Fibroblast of the conjunctiva (primary cell): ENCODE measurements around the gene MRPS2.
"Not testable (repeated sequence)": the region's sequence is repeated elsewhere in the genome, so short reads cannot be mapped to it uniquely, and the experiment has no call there.

Experiments used
- DNase-seq: peaks from one replicate; pipeline ENCODE4 v3.0.0-alpha.2; 2010; ENCODE audit warnings: low read depth

MRPS2 gene

DNA sequence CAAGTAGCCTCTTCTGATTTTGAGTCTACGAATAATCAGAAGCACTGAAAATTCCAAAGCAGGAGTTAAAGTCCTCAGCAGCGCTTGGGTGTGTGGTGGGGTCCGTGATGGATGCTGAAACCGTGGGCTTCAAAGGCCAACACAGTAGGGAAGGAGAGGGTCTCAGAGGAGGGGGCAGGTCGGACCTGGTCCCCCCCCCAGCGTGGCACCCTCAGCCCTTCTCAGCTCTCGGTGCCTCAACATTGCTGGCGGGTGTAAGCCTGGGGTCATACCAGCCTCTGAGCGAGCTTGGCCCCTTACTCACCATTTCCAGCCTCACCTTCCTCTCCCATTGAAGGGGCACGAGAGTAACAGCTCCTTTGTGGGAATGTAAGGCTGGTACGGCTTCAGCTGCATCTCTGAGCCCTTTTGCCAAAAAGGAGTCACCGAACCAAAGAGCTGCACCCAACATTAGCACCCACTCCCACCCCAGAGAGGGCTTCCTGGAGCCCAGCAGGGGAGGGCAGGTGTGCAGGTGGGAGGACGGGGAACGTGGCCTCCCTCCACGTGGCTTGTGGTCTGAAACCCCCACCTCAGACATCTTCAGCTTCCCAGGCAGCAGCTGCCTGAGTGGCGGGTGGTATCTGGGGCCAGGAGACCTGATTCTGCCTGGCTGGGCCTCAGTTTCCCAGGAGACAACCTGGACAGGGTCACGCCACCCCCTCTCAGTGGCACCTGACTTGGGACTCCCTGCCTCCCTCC is 14.0 kb downstream of the MRPS2 start:
- DNase-seq: no peak

- no peak for DNase-seq
Measured at GRCh38 chr9:135515083-135515951, 14.8 kb downstream of the MRPS2 start.

GRCh38 chr9:135516132-135516860 is 15.8 kb downstream of the MRPS2 start:
- DNase-seq: no peak

- no peak for DNase-seq
Measured at GRCh38 chr9:135517407-135517822, 16.9 kb downstream of the MRPS2 start.

- no peak for DNase-seq
Measured at GRCh38 chr9:135519179-135519971, 18.9 kb downstream of the MRPS2 start.

GRCh38 chr9:135520916-135521607 is 20.6 kb downstream of the MRPS2 start, which contains the start of gene LCN1:
Gene LCN1 (plus strand): TSS chr9:135521440. CDS start chr9:135521498, 58 bp downstream.
- no peak for DNase-seq

DNA sequence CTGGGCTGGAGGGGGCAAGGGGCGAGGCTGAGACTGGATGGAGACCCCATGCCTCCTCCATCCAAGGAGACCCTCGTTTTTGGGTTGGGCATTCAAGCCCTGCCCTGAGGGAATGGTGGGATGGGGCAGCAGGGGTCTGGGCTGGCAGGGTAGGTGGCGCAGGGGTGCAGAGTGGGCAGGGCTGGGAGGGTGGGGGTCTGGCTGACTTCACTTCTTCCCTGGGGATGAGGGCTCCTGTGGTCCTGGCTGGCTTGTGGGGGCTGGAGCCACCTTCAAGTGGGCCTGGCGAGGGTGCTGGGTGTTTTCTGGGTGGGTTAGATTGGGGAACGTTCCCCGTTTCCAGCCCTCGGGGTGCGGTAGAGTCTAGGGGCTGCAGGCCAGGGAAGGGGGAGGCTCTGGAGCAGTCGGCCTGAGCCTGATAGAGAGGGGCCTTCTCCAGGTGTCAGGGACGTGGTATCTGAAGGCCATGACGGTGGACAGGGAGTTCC is 21.2 kb downstream of the MRPS2 start:
- no peak for DNase-seq

DNA sequence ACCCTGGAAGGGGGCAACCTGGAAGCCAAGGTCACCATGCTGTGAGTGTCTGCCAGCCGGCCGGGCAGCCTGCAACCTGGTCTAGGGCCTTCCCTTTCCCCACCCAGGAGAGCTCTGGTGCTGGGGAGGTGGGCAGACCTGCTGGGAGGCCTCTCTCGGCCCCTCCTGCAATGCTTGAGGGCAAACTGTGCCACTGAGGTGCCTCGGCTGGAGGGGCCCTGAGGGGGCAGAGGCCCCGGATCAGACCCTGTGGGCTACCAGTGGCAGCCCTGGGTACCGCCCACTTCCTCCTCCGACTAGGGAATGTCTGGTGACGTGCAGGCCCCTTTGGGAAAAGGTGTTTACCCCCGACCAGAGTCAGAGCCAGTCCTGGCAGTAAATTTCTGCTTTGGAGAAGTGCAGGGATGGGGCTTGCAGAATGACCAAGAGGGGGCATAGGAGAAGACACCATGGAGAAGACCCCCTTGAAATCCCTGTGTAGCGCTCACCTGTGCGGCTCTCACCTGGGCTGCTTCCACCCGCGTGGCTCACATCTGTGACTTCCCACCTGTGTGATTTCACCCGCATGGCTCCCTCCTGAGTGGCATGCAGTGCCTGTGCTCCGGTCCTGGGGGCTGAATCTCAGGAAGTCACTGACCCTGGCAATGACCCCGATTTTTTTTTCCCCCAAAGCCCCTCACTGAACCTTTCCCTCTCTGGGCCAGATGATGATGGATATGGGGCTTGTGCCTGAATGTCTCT is 21.8 kb downstream of the MRPS2 start:
- DNase-seq: no peak

- DNase-seq: no peak
Measured at GRCh38 chr9:135522931-135523330, 22.4 kb downstream of the MRPS2 start.

GRCh38 chr9:135523521-135524129 is 23.1 kb downstream of the MRPS2 start:
- no peak for DNase-seq

GRCh38 chr9:135524130-135524861 is 23.8 kb downstream of the MRPS2 start:
- no peak for DNase-seq

DNA sequence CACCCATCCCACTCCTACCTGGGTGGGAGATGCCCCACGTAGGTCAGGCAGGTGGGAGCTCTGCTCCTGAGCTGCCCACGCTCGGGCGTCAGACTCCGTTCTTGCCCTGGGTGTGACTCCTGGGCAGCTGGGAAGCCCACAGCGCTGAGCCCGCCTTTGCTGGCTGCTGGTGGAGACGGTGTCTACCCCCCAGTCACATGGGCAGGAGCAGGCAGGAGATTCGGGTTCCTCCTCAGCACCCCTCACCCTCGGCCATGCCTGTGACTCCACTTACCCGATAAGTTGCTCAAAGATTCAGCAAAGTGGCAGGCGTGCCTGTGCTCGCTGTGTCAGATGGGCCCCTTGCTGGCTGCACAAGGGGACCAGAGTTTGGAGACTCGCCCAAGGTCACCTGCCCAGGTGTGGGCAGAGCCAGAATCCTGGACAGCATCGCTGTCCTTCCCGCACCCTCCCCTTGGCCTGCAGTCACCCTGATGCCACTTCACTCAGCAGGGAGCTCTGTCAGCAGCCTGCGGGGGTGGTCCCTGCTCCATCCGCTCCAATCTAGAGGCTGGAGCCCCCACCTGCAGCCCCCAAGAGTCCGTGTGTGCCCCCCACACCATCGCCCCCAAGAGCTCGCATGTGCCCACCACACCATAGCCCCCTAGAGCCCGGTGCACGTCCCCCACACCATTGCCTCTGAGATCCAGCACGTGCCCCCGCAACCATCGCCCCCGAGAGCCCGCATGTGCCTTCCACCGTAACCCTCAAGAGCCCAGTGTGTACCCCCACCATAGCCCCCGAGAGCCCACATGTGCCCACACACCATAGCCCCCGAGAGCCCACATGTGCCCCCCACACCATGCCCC is 25.0 kb downstream of the MRPS2 start:
- DNase-seq: no peak

- no peak for DNase-seq
Measured at GRCh38 chr9:135526089-135526729, 25.7 kb downstream of the MRPS2 start.

GRCh38 chr9:135526730-135527571 is 26.5 kb downstream of the MRPS2 start:
- no peak for DNase-seq

DNA sequence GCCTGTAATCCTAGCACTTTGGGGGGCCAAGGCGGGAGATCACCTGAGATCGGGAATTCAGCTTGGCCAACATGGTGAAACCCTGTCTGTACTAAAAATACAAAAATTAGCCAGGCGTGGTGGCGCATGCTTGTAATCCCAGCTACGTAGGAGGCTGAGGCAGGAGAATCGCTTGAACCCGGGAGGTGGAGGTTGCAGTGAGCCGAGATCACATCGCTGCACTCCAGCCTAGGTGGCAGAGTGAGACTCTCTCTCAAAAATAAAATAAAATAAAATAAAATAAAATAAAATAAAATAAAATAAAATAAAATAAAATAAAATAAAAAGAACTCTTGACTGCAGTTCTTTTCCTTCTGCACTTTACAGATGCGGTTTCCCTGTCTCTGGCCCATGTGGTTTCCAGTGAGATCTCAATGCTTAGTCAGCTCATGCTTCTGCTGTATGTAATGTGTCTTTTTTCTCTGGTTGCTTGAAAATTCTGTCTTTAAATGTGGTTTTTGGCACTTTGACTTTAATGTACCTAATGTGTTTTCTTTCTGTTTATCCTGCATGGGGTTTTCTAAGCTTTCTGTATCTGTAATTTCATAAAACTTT is 28.5 kb downstream of the MRPS2 start:
- not testable (repeated sequence) for DNase-seq

- no peak for DNase-seq
Measured at GRCh38 chr9:135530146-135530545, 29.7 kb downstream of the MRPS2 start.
